GM18861 (cell line): ENCODE measurements around the gene NLGN3.

Experiments used
- ATAC-seq: cut with Tn5 transposase; IDR thresholded peaks from one replicate; pipeline ENCODE4 v1.9.1; 2021; ENCODE audit not compliant: unreplicated experiment

Gene NLGN3

GRCh38 chrX:71212536-71212935 lies 67.9 kb downstream of the NLGN3 start:
- ATAC-seq, result no peak

- no peak for ATAC-seq
Observed at GRCh38 chrX:71214152-71214551, 69.5 kb downstream of the NLGN3 start.

GRCh38 chrX:71214604-71215337 lies 70.1 kb downstream of the NLGN3 start:
- no peak for ATAC-seq

- ATAC-seq, result no peak
Observed at GRCh38 chrX:71215338-71215912, 70.8 kb downstream of the NLGN3 start.

GRCh38 chrX:71216485-71216884 lies 71.8 kb downstream of the NLGN3 start:
- ATAC-seq, result no peak

- ATAC-seq, result no peak
Observed at GRCh38 chrX:71217298-71217697, 72.7 kb downstream of the NLGN3 start.
